Stimulated activated naive CD4-positive, alpha-beta T cell (primary cell): ENCODE results near the gene U2AF1.
"Not testable (repeated sequence)": the region's sequence is repeated elsewhere in the genome, so short reads cannot be mapped to it uniquely, and the experiment has no call there.

Experiments used
- DNase-seq, 6 experiments: peaks; one replicate each; lab custom pipeline; 2025; lab: John Stamatoyannopoulos, UW

U2AF1 gene

GRCh38 chr21:43106965-43107793, at the start of gene U2AF1:
TSS of gene U2AF1 (minus strand) at chr21:43107570. CDS start at chr21:43107494, 76 bp downstream.
- not testable (repeated sequence) for DNase-seq

- not testable (repeated sequence) for DNase-seq
These were observed 46.2 kb upstream of the U2AF1 start for GRCh38 chr21:43153601-43154000.

- DNase-seq: not testable (repeated sequence)
These were observed 42.0 kb upstream of the U2AF1 start for GRCh38 chr21:43149344-43149743.

DNA sequence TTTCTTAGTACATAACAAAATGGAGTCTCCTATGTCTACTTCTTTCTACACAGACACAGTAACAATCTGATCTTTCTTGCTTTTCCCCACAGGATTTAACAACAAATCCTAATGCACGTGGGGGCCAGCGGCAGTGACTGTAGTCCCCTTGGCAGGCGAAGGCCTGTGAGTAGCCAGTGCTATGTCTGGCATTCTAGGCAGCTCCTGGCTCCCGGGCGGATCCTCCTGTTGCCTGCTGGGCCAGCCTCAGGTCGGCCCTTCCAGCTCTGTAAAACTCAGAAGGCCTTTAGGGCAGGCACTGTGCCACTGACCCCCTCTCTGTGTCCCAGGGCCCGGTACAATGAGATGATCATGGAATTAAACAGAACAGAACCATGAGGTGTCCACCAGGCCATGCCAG, 40.6 kb upstream of the U2AF1 start:
- not testable (repeated sequence) for DNase-seq

DNA sequence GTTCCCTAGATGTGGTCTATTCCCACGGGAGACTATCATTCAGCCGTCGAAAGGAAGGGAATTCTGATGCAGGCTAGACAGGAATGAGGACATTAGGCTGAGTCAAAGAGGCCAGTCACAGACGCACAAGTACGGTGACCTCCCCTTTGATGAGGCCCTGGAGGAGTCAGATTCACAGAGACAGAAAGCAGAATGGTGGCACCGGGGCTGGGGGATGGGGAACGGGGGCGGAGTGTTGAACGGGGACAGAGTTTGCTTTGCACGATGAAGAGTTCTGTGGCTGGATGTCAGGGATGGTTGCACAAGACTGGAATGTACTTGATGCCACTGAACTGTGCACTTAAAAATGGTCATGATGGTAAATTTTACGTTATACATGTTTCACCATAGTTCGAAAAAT, 39.3 kb upstream of the U2AF1 start:
- not testable (repeated sequence) for DNase-seq

- not testable (repeated sequence) for DNase-seq
These were observed 34.0 kb upstream of the U2AF1 start for GRCh38 chr21:43141407-43141806.

DNA sequence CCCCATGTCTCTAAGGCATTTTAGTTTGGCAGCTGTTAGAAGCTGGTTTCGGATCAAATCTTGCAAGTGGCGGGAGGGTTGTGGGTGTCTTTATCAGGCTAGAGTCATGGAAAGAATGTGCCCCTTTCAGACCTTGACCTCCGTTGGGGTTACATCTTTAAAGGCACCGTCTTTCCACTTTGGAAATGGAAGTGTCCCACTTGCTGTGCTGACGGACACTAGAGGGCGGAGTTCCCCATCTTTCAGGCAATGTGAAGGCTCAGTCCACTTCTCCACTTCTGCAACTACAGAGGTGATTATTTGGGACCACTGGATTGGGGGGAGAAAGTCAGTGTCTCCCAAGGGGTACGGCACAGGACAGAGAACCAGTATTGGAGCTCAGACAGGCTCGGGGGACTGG, 31.6 kb upstream of the U2AF1 start:
- not testable (repeated sequence) for DNase-seq

GRCh38 chr21:43134520-43134919, 27.1 kb upstream of the U2AF1 start:
- not testable (repeated sequence) for DNase-seq

DNA sequence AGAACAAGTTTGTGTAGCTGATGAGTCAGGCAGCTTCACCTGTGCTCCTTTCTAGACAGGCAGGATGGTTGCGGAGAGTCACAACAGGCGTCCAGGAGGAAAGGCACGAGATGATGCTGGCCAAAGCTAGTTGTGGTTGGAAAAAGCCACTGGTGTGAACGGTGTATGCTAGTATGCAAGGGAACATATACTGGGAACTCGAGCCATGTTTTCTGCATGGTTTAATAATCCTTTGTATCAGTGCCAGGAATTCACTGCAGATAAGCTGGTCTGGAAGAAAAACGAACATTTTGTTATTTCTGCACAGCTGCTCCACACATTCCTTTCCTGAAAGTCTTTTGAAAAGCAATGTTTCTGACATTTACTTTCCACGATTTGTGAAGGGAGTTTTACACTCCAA, 22.7 kb upstream of the U2AF1 start:
- not testable (repeated sequence) for DNase-seq

DNA sequence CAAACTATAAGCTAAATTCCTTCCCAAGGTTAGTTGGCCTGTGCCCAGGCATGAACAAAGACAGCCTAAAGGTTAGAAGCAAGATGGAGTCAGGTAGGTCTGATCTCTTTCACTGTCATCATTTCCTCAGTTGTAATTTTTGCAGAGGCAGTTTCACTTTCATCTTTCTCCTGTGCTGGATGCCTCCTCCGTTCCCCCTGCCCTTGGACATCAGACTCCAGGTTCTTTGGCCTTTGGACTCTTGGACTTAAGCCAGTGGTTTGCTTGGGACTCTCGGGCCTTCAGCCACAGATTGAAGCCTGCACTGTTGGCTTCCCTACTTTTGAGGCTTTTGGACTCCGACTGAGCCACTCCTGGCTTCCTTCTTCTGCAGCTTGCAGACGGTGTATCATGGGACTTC, 8.6 kb upstream of the U2AF1 start:
- DNase-seq: not testable (repeated sequence)

DNA sequence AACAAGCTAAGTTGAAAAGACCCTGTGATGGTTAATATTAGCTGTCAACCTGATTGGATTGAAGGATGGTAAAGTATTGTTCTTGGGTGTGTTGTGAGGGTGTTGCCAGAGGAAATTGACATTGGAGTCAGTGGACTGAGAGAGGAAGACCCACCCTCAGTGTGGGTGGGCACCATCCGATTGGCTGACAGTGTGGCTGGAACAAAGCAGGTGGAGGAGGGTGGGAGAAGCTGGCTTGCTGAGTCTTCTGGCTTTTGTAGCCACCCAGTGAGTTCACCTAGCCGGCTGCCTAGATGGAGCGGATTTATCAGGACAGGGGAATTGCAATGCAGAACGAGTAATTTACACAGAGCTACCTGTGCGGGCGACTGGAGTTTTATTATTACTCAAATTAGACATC, 7.1 kb upstream of the U2AF1 start:
- not testable (repeated sequence) for DNase-seq

- not testable (repeated sequence) for DNase-seq
These were observed 1.6 kb upstream of the U2AF1 start for GRCh38 chr21:43109006-43109405.

GRCh38 chr21:43108177-43108576, 807 bp upstream of the U2AF1 start:
- not testable (repeated sequence) for DNase-seq

DNA sequence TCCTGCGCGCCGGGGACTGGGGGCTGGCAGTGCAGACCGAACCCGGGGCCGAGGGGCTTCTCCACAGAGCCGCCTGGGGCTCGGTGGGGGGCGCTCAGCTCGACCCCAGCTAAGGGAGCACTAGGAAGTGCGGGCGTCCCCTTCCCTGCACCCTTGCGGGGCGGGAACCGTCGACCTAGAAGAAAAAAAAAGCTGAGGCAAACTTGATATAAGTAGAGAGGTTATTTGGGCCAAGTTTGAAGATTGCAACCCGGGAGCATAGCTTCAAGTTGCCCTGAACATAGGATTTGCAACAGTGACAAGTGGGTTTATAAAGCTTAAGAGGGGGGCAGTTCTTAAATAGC, 396 bp upstream of the U2AF1 start:
- DNase-seq: not testable (repeated sequence)

DNA sequence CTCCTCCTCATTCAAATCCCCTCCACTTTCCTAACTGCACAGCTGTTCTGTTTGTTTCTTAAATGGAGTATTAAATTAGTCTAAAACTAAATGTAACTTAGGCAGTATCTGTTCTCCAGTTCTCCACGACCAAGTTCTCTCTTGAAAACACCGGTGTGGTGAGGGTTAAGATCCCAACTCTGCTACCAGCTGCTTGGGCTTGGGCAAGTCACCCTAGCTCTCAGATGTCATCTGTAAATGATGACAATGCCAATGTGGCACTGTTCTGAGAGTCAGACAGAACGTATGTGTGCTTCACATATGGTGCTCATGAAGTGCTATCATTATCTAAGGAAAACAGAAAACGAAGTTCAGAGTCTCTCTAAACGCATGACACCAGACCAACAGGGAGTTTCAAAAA, 2.7 kb downstream of the U2AF1 start:
- DNase-seq: not testable (repeated sequence)

GRCh38 chr21:43102281-43102680, 5.1 kb downstream of the U2AF1 start:
- not testable (repeated sequence) for DNase-seq

- not testable (repeated sequence) for DNase-seq
These were observed 5.7 kb downstream of the U2AF1 start for GRCh38 chr21:43101676-43102075.

- DNase-seq: not testable (repeated sequence)
These were observed 6.4 kb downstream of the U2AF1 start for GRCh38 chr21:43101000-43101399.

DNA sequence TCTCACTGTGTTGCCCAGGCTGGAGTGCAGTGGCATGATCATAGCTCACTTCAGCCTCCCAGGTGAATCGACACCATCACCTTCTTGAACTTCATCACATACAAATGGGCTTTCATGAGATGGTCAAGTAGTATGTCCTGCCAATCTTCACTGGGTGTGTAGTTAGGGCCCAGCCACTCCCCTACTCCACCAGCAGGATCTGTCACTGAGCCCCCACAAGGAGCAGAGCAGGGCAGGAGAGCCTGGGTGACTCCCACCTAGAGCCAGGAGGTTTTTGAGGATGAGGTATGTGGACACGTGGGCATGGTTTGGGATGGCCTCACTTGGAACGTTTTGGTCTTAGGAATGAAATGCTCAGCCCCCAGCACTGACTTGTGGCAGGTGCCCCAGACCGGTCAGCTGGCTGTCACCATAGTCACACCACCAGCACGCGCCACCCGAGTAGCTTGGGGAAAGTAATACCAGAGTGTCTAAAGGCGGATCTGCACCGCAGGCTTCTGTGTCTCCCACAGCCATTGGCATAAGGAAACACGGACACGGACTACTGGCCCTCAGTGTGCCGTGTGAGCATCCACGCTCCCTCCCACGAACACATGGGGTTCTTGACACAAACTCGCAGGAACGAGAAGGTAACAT, 15.3 kb downstream of the U2AF1 start:
- DNase-seq: not testable (repeated sequence)

- not testable (repeated sequence) for DNase-seq
These were observed 16.4 kb downstream of the U2AF1 start for GRCh38 chr21:43090947-43091346.

DNA sequence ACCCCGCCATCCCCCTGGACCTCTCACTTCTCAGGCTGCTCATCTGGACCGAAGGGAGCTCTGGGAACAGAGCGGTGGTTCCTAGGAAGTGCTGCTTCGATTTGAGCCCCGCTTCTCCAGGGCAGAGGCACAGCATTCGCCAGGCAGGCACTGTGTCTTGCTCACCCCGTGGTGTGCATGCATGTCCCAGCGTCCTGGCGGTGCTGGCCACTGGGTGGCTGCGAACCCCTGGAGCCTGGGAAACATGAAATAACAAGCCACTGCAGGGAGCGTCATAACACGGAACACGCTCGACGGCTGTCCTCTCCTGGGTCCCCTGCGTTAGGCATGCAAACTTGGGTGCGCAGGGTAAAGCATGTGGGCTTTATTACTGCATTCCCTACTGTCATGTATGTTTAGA, 17.9 kb downstream of the U2AF1 start:
- DNase-seq: not testable (repeated sequence)

DNA sequence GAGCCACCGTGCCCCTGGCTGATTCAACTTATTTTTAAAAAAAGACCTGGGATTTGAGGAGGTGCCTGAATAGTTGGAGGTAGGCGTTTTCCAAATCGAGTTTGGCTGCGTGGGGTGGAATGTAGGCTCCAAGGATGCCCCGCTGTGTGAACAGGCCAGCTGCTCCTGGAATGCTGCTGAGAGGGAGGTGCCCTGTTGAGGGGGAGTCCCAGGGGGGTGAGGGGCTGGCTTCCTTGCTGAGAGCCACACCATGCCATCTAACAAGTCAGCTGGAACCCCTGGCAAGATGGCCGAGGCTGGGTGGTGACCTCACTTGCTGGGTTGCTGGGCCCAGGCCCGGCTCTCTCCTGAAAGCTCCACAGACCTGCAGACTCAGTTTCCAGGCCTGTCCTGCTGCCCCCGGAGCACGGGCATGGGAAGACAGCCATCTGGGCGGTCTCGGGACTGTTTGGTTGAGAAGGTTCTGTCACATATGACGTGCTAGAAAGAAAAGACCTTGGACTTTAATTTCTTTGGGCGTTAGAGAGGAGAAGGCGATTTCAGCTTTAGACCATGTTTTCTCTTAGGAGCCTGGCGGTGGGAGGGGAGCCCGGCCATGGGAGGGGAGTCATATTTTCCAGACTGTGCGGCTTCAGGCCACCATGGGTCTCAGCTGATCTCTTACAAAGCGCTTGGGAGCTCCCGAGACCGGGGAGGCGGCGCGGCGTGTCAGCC, 24.6 kb downstream of the U2AF1 start:
- DNase-seq: not testable (repeated sequence)

DNA sequence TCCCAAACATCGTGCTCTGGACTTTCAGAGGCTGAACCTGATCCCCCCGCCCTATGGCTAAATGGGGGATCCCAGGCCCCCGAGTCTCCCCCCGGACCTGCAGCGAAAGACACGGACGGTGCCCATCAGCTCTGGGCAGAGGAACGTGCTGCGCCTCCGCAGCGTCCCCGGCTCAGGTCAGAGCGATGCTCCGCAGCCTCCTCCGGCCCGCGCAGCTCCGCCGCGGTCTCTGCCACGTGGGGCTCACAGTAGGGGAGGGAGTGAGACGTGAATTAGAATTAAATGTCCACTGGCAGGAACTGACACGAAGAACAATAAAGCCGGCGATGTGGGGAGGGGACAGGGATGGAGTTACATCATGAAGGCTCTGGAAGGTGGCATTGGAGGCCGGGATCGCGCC, 30.7 kb downstream of the U2AF1 start:
- DNase-seq: not testable (repeated sequence)
